ENCODE data around the gene SLC38A8.

GRCh38 chr16:84067640-84068039, 25.0 kb upstream of the SLC38A8 start:
- TF ChIP-seq CTCF (IDR thresholded peaks at IDR 0.05): no peak
- TF ChIP-seq POLR2A (IDR thresholded peaks at IDR 0.05): no peak

Measured in thyroid gland (tissue), 4 donors.